ENCODE measurements around the gene PABPN1L.

Gene PABPN1L

GRCh38 chr16:88848557-88848956 is 17.9 kb downstream of the PABPN1L start:
- DNase-seq (ENCODE audit: low spot score) = no peak

- DNase-seq (ENCODE audit: low spot score) = no peak
These were observed 18.8 kb downstream of the PABPN1L start for GRCh38 chr16:88847654-88848053.

DNA sequence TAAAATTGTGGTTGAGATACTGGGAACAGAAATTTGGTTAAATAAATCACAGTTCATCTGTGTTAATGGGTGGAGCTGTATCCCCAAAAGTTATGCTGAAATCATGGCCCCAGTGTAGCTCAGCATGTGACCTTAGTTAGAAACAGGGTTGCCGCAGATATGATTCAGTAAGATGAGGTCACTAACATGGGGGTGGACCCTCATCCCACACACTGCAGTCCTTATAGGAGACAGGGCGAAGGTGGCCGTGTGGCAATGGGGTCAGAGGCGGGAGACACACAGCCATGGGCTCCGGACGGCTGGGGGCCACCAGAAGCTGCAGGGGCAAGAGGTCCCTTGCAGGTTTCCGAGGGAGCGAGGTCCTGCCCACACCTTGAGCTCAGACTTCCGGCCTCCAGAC is 20.4 kb downstream of the PABPN1L start:
- DNase-seq (ENCODE audit: low spot score) = no peak

DNA sequence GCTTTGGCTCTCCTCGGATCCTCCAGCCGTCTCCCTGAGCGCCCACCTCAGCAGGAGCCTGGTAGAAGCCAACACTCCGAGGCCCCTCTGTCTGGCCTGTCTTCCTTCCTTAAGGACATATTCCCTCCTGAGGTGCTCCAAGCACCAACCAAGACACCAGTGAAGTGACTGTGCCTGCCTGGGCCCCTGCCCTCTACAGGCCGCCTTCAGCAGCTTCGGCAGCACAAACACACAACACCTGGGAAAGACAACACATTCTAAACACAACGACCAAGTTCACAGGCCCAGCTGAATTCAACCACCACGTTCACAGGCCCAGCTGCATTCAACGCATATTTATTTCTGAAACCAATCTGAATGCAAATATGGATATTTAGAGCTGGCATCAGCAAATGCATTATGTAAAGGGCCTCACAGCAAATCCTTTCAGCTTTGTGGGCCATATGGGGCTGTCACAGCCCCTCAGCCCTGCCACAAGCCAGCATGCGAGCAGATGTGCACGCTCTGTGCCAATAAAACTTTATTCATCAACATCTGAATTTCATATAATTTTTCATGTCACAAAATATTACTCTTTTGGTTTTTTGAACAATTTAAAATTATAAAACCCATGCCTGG is 21.9 kb downstream of the PABPN1L start:
- DNase-seq (ENCODE audit: low spot score) = no peak

- no peak for DNase-seq (ENCODE audit: low spot score)
These were observed 23.2 kb downstream of the PABPN1L start for GRCh38 chr16:88843256-88843655.

GRCh38 chr16:88842806-88843205 is 23.7 kb downstream of the PABPN1L start:
- DNase-seq (ENCODE audit: low spot score) = no peak

DNA sequence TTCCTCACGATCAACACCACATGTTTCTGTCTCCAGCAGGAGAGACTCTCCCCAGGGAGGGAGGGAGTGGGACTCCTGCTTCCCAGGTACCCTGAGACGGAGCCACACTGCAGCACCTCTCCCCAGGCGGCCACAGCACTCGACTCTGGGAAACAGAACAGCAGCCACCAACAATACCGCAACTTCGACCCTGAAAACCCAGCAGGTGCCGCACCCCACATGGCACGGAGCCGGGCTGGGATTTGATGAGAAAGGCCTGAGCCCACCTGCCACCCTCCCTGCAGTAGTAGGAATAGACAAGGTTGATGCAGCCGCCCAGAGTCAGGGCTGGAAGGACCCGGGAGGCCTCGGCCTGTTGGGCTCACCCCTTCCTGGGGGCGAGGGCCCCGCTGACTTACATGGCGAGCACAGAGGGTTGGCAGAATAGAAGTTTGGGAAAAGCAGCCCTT is 24.1 kb downstream of the PABPN1L start:
- no peak for DNase-seq (ENCODE audit: low spot score)

GRCh38 chr16:88841521-88842307 is 24.7 kb downstream of the PABPN1L start:
- DNase-seq (ENCODE audit: low spot score) = no peak

DNA sequence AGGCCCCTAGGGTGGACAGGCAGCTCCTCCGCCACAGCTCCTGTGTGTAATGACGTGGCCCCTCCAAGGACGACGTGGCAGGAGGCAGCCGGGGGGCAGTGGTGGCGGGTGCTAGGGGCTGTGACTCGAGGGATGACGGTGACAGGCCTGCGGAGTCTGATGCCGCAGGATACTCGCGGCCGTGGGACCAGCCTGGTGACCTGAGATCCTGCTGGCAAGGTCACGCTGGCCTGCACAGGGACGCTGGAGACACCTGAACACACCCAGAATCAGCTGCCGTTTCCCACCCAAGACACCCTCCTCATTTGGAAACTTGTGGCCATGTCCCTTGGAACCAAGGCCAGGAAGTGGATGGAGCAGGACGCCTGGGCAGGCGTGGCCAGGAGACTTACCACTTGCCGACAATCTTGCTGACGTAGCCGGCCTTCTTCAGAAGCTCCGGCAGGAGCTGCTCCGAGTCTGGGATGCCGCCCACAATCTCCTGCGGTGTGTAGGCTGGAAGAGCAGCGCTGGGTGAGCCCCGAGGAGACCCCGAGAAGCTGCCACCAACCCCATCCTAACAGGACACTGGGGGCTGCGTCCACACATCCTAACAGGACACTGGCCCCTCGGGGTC is 25.8 kb downstream of the PABPN1L start:
- no peak for DNase-seq (ENCODE audit: low spot score)

DNA sequence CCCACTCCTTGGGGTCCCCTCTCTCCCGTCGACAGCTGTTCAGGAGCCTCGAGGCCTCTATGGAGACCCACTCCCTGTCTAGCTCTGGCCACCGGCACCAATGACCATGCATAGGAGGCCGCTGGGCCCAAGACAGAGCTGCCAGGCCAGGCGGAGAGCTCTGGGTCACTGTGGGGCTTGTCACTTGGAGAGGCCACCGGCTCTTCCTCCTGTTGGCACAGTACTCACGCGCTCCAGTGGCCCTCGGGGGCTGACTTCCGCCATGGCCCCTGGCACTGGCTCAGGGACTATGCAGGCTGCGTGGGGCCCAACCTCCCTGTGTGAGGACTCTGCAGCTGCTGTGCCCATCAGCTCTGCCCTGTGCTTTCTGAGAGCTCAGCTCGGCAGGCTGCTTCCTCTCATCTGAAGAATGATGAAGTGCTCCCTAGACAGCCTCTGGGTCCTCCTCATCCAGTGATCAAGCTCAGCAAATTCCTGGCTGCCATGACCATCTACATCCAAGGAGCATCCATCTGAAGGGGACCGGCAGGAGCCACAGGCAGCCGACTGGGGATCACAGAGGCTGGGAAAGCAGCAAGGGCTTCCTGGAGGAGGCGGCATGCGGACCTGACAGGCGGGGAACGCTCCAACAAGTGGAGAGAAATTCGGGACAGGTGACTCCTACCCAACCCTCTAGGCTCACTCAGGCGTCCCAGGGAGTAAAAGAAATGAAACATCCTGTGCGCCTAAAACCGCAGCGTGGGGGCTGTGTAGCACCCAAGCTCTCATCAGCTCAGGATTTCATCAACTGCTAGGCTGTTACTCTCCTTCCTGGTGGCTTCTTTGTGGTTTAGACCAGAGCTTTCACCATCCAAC is 26.5 kb downstream of the PABPN1L start:
- DNase-seq (ENCODE audit: low spot score) = no peak

- no peak for DNase-seq (ENCODE audit: low spot score)
These were observed 27.4 kb downstream of the PABPN1L start for GRCh38 chr16:88839026-88839529.

DNA sequence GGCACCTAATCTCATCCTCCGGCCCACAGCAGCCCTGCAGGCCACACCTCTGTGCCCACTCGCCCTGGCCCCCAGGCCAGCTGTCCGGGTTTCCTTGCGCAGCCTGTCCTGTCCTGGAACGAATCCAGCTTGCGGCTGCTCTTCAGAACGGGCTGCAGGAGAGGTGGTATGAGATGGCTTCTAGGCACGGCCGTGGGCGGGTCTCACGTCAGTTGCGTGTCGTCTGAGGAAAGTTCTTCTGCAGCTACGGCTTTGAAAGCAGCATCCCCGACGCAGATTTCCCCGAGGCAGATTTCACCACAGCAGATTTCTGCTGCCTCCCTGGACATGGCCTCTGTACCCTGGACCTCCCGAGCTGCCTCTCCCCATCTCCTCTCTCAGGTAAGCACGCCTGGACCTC is 27.9 kb downstream of the PABPN1L start:
- no peak for DNase-seq (ENCODE audit: low spot score)

DNA sequence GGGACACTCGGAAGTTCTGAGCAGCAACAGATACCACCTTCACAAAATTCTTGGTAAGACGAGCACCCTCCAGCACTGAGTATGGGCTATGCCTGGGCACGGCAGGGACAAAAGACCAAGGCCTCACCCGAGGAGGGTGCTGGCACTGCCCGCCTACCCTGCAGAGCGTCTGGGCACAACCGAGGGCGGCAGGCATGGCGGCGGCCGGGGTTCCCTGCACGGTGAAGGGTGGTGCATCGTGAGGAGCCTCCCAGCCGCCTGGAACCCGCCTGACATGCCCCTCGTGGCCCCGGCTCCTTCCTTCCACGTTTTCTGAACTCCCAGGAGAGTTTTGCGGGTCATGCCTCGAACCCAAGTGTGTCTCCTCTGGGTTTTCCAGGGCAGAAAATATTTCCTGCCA is 28.7 kb downstream of the PABPN1L start:
- no peak for DNase-seq (ENCODE audit: low spot score)

GRCh38 chr16:88836791-88837190 is 29.7 kb downstream of the PABPN1L start:
- DNase-seq (ENCODE audit: low spot score) = no peak

DNA sequence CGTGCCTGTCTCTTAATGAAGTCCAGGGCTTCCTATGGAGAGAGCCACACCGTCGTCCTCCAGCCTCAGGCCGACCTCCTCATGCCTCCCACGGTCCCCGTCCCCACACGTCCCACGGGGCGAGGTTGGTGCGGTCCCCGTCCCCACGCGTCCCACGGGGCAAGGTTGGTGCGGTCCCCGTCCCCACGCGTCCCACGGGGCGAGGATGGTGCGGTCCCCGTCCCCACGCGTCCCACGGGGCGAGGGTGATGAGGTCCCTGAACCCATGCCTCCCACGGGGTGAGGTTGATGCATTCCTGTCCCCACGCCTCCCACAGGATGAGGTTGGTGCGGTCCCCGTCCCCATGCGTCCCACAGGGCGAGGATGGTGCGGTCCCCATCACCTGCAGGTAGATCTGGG is 30.6 kb downstream of the PABPN1L start:
- DNase-seq (ENCODE audit: low spot score) = no peak

DNA sequence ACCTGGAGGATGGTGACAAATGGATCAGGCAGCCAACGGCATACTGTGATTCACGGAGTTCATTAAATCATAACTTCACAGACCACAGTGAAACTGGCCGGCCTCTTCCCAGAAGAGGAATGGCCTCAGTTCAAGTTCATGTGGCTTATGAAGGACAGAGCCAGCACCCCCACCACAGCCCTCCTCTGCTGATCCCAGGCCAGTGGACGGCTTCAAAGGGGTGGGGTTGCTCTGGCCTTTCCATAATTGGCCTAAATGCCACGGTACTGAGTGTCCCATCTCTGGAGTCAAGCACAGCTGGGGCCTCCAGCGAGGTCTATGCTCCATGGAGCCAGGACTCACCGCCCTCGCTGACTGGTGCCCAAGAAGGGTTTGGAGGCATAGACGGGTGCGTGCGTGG is 31.1 kb downstream of the PABPN1L start:
- no peak for DNase-seq (ENCODE audit: low spot score)

- no peak for DNase-seq (ENCODE audit: low spot score)
These were observed 31.8 kb downstream of the PABPN1L start for GRCh38 chr16:88834670-88835069.

GRCh38 chr16:88833086-88833485 is 33.4 kb downstream of the PABPN1L start:
- DNase-seq (ENCODE audit: low spot score) = no peak

GRCh38 chr16:88831838-88832237 is 34.6 kb downstream of the PABPN1L start:
- DNase-seq (ENCODE audit: low spot score) = no peak

DNA sequence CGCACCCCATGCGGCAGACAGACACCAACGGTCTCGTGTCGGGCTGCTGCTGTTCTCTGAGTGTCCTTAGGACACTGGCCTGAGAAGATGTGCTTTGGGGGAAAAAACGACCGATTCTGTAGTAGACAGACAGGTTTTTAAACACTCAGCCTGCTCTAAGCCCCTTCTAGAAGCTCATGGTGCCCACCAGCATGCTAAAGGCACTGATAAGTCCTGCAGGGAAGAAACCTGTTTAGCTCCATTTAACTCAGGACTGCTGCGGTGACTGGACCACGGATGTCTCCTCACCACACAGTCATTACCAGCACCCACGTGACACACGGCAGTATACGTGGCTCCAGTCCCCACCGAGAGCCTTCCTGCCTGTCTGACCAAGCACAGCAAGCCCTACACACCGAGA is 35.7 kb downstream of the PABPN1L start:
- no peak for DNase-seq (ENCODE audit: low spot score)

DNA sequence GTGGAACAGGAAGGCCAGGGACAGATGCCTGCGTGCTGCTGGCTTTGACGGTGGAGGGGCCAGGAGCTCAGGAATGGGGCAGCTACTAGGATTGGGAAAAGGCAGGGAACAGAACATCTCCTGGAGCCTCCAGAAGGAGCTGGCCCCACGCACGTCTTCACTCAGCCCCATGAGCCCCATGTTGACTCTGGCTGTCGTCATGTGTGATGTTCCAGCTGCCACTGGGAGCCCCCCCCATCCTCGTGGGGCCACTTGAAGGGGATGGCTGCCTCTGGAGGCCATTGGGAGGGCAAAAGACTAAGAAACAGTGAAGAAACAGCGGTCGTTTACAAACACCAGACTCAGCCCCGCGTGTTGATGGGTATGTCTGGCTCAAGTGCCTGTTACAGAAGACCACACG is 36.2 kb downstream of the PABPN1L start:
- no peak for DNase-seq (ENCODE audit: low spot score)

- DNase-seq (ENCODE audit: low spot score) = no peak
These were observed 37.7 kb downstream of the PABPN1L start for GRCh38 chr16:88828711-88829110.

Measured in CD4-positive, alpha-beta T cell treated with Interleukin-15 for 4 hours (primary cell).